GM12878 (cell line): ENCODE data around the gene LRRC51. TPM values are rescaled to one million over a fixed set of nuclear protein-coding genes. Genes with fewer than 3 reads are reported as not detected.
"Not testable (repeated sequence)": the region's sequence is repeated elsewhere in the genome, so short reads cannot be mapped to it uniquely, and the experiment has no call there.

Experiments used
- ATAC-seq: fragments of 200-7000 bp; cut with Tn5 transposase; 3 replicates; pipeline ENCODE4 v1.9.1; 2020; ENCODE audit warnings: mild to moderate bottlenecking, moderate library complexity
- BruUV-seq: library from RNA; stranded (reverse); fragments of 400-500 nt; replicated peaks from 2 replicates; lab custom pipeline; 2021; lab: Mats Ljungman, UMichigan
- CTCF ChIA-PET: fragments of 300-600 bp; sonication (Branson Sonifier 250); formaldehyde crosslinking; extraction: SDS; loops from one replicate; lab custom pipeline; 2021; ENCODE audit warnings: inconsistent platforms; lab: Yijun Ruan, JAX
- POLR2A ChIA-PET: fragments of 350-600 bp; formaldehyde crosslinking; extraction: SDS; loops from one replicate; lab custom pipeline; 2021; ENCODE audit warnings: inconsistent platforms; lab: Charles Lee
- RAD21 ChIA-PET: fragments of 300-600 bp; sonication (Branson Sonifier 250); formaldehyde crosslinking; loops from one replicate; lab custom pipeline; 2023; ENCODE audit warnings: antibody characterized with exemption; ENCODE audit not compliant: unreplicated experiment; lab: Charles Lee
- SMC1A ChIA-PET: fragments of 300-600 bp; sonication (Branson Sonifier 250); formaldehyde crosslinking; loops from one replicate; lab custom pipeline; 2023; ENCODE audit not compliant: unreplicated experiment, uncharacterized antibody; lab: Charles Lee
- DNase-seq: peaks from one replicate; pipeline ENCODE4 v3.0.0-alpha.2; 2011; ENCODE audit warnings: low read depth, low spot score
- FAIRE-seq: peaks from 3 replicates; lab custom pipeline; 2011; peaks lifted over from hg19 to GRCh38; lab: Jason Lieb, UNC
- H2AFZ ChIP-seq: 2 replicates; pipeline ENCODE4 v1.6.0; 2011; ENCODE audit warnings: low read depth, low read length, control low read depth; ENCODE audit not compliant: control insufficient read depth
- H3K27ac ChIP-seq: 2 replicates; pipeline ENCODE4 v1.5.1; 2011; ENCODE audit warnings: control low read depth; ENCODE audit not compliant: control insufficient read depth, insufficient read depth
- H3K27me3 ChIP-seq, 2 experiments: replicated peaks in 1 of 2; 2 replicates each; pipeline versions ENCODE4 v1.6.0 to v1.6.1; 2011; ENCODE audit warnings: low read length in 1 of 2; ENCODE audit not compliant: control insufficient read depth in 2 of 2, insufficient read depth in 2 of 2
- H3K36me3 ChIP-seq, 2 experiments: 2 replicates each; pipeline ENCODE4 v1.5.1; 2011; ENCODE audit warnings: low read length in 1 of 2; ENCODE audit not compliant: control insufficient read depth in 2 of 2, insufficient read depth in 2 of 2
- H3K4me1 ChIP-seq: 2 replicates; pipeline ENCODE4 v1.6.1; 2011; ENCODE audit warnings: mild to moderate bottlenecking, low read length, moderate library complexity, mixed read lengths; ENCODE audit not compliant: control insufficient read depth, insufficient read depth
- H3K4me2 ChIP-seq: 2 replicates; pipeline ENCODE4 v1.6.0; 2011; ENCODE audit warnings: control low read depth; ENCODE audit not compliant: control insufficient read depth, insufficient read depth
- H3K4me3 ChIP-seq: fragments of 200-600 bp; sonication (generic); 2 replicates; pipeline ENCODE4 v1.5.1; 2016
- H3K79me2 ChIP-seq: 2 replicates; pipeline ENCODE4 v1.6.0; 2011; ENCODE audit warnings: low read length; ENCODE audit not compliant: control insufficient read depth, insufficient read depth
- H3K9ac ChIP-seq: 2 replicates; pipeline ENCODE4 v1.8.0; 2011; ENCODE audit warnings: low read length, control low read depth, mixed read lengths; ENCODE audit not compliant: control insufficient read depth, insufficient read depth
- H3K9me3 ChIP-seq: replicated peaks from 3 replicates; pipeline ENCODE4 v1.5.1; 2011; ENCODE audit warnings: mild to moderate bottlenecking, low read length; ENCODE audit not compliant: control insufficient read depth, insufficient read depth
- H4K20me1 ChIP-seq: 2 replicates; pipeline ENCODE4 v1.6.0; 2011; ENCODE audit not compliant: control insufficient read depth, insufficient read depth
- BCL11A ChIP-seq: IDR thresholded peaks from 2 replicates; pipeline ENCODE4 v1.6.1; 2011; ENCODE audit warnings: low read depth, low read length
- CTCF ChIP-seq, 3 experiments: IDR thresholded peaks in 2 of 3; conservative IDR thresholded peaks in 1 of 3; 2 replicates each; pipeline ENCODE4 v1.5.1; 2011; ENCODE audit warnings: low read depth in 3 of 3, low read length in 3 of 3, mild to moderate bottlenecking in 3 of 3, control low read depth in 2 of 3, moderate library complexity in 2 of 3, inconsistent platforms in 1 of 3, mixed read lengths in 1 of 3; ENCODE audit not compliant: control insufficient read depth in 2 of 3, insufficient read depth in 1 of 3; ENCODE audit errors: extremely low read depth in 1 of 3
- ESRRA ChIP-seq: IDR thresholded peaks from 2 replicates; pipeline ENCODE4 v1.6.1; 2012; ENCODE audit warnings: mild to moderate bottlenecking, low read length, improper control_type of control experiment
- JUND ChIP-seq: IDR thresholded peaks from 2 replicates; pipeline ENCODE4 v1.6.1; 2012; ENCODE audit warnings: low read depth, mild to moderate bottlenecking, low read length, improper control_type of control experiment, moderate library complexity
- LARP7 ChIP-seq: fragments of 450-650 bp; IDR thresholded peaks from 2 replicates; pipeline ENCODE4 v1.6.1; 2017; ENCODE audit warnings: mild to moderate bottlenecking
- WGBS: methylation state at CpG from one replicate; pipeline ENCODE4 v1.1.6; 2016; ENCODE audit warnings: low lambda C conversion rate; ENCODE audit not compliant: insufficient replicate concordance, insufficient coverage; ENCODE audit errors: missing lambda C conversion rate; 5-methylcytosine and 5-hydroxymethylcytosine counted together
- in situ Hi-C: fragments of 300-500 bp; cut with MboI; formaldehyde crosslinking; loops from 9 replicates; pipeline ENCODE4 v1.14.3; 2018; ENCODE audit warnings: mixed read lengths
- intact Hi-C: fragments of 100-400 bp; cut with micrococcal nuclease; formaldehyde crosslinking; loops from one replicate; pipeline ENCODE4 v1.14.2; 2022; ENCODE audit not compliant: unreplicated experiment
- polyA plus RNA-seq, 11 experiments: library from polyadenylated mRNA; depleted of rRNA in 4 of 11; unstranded in 6 of 11; stranded (reverse) in 5 of 11; fragments of >200 nt; fragmentation: Nextera tagmentation in 4 of 11; fragmentation: Illumina TruSeq in 1 of 11; extraction: Ambion mirVana in 4 of 11; extraction: Trizol in 1 of 11; gene quantifications; 1 replicate in 1 of 11; 2 replicates in 10 of 11; pipeline versions ENCODE4 v1.2.1 to v1.2.3, GENCODE V29; 2011 to 2016; ENCODE audit warnings: inconsistent platforms in 2 of 11, missing spikeins in 2 of 11, low read depth in 1 of 11
- total RNA-seq, 4 experiments: library from RNA; depleted of rRNA in 3 of 4; stranded (reverse); fragments of >200 nt in 3 of 4; fragmentation: Illumina TruSeq in 1 of 4; extraction: Trizol in 1 of 4; gene quantifications; 2 replicates each; pipeline versions ENCODE4 v1.2.1 to v1.2.3, GENCODE V29; 2013 to 2021

Gene LRRC51
- total and polyA plus RNA-seq, 10 of the 15 experiments (the other 5 are each of a cell fraction or from before 2014, with no cell fraction given): 2.6 to 8.6 (median 5.4) TPM

- TF ChIP-seq BCL11A (no peak), JUND (no peak), ESRRA (no peak), LARP7 (no peak), CTCF (IDR thresholded peaks at IDR 0.05 in 2 of 3, conservative IDR thresholded peaks at IDR 0.05 in 1 of 3; ENCODE audit: control insufficient read depth in 2 of 3, extremely low read depth in 1 of 3, insufficient read depth in 1 of 3, low read depth in 3 of 3, low read length in 3 of 3) (no peak)
These were observed 60.4 kb downstream of the LRRC51 start (continued) for GRCh38 chr11:72141066-72141465.

GRCh38 chr11:72142086-72142485, 61.4 kb downstream of the LRRC51 start:
- H3K27ac ChIP-seq, RAD21 ChIA-PET, H3K4me2 ChIP-seq, H3K36me3 ChIP-seq, H3K27me3 ChIP-seq, H2AFZ ChIP-seq, H3K4me3 ChIP-seq, H3K4me1 ChIP-seq, FAIRE-seq, DNase-seq, ATAC-seq, H3K79me2 ChIP-seq, H4K20me1 ChIP-seq, BruUV-seq, H3K9ac ChIP-seq, H3K9me3 ChIP-seq: not testable (repeated sequence)
- POLR2A ChIA-PET: interaction anchor here (0.9 kb wide), 1 partner anchor 81 kb away, joined by 4 read pairs; no protein-coding TSS in a partner anchor
- intact Hi-C loops: loop anchor here (5.0 kb wide), 1 partner anchor 290 kb away; the partner anchor contains the start of gene CLPB
- in situ Hi-C loops: loop anchor here (5.0 kb wide), 1 partner anchor 120 kb away; no protein-coding TSS in a partner anchor
- CTCF ChIA-PET: interaction anchor here (2.1 to 3.8 kb wide), 2 partner anchors 117 to 291 kb away, joined by 5 to 19 read pairs; partner anchors contain the start of gene CLPB
- WGBS: 20% methylated on average over 1 of the region's 1 CpG
- SMC1A ChIA-PET: interaction anchor here (1.4 kb wide), 1 partner anchor 164 kb away, joined by 5 read pairs; no protein-coding TSS in a partner anchor

GRCh38 chr11:72142543-72142942, 61.9 kb downstream of the LRRC51 start:
- ChIA-PET POLR2A (interaction anchor here (1.5 kb wide), 1 partner anchor 30 kb away, joined by 5 read pairs; the partner anchor contains the start of gene ANAPC15), CTCF (interaction anchor here (1.2 to 3.8 kb wide), 8 partner anchors 13 to 291 kb away, joined by 3 to 101 read pairs (median 20); partner anchors contain the start of genes ANAPC15 and CLPB), RAD21 (interaction anchor here (2.9 to 3.2 kb wide), 2 partner anchors 117 to 288 kb away, joined by 26 to 48 read pairs; no protein-coding TSS in a partner anchor), SMC1A (interaction anchor here (1.4 to 5.1 kb wide), 3 partner anchors 118 to 210 kb away, joined by 3 to 44 read pairs (median 16); no protein-coding TSS in a partner anchor)
- not testable (repeated sequence) for FAIRE-seq, DNase-seq, H4K20me1 ChIP-seq, H3K4me1 ChIP-seq, BruUV-seq, H3K79me2 ChIP-seq, H3K4me2 ChIP-seq, H3K4me3 ChIP-seq, H3K27ac ChIP-seq, H2AFZ ChIP-seq, ATAC-seq, H3K27me3 ChIP-seq, H3K9ac ChIP-seq, H3K9me3 ChIP-seq, H3K36me3 ChIP-seq
- intact Hi-C loops: loop anchor here (5.0 kb wide), 1 partner anchor 290 kb away; the partner anchor contains the start of gene CLPB
- WGBS: 0% methylated on average over 1 of the region's 1 CpG
- in situ Hi-C loops: loop anchor here (5.0 kb wide), 1 partner anchor 120 kb away; no protein-coding TSS in a partner anchor
